RWPE2 (cell line): ENCODE measurements around the gene JOSD1.

Source experiments
- ATAC-seq: fragments of 200-7000 bp; cut with Tn5 transposase; 3 replicates; pipeline ENCODE4 v1.9.1; 2021; ENCODE audit warnings: low read depth
- DNase-seq: peaks from one replicate; pipeline ENCODE4 v3.0.0-alpha.2; 2020; ENCODE audit warnings: low spot score
- H3K27ac ChIP-seq: fragments of 450-650 bp; 2 replicates; pipeline ENCODE4 v1.5.1; 2017; ENCODE audit warnings: mild to moderate bottlenecking; ENCODE audit not compliant: poor library complexity, severe bottlenecking
- H3K27me3 ChIP-seq: fragments of 250-450 bp; sonication (Bioruptor Pico); 2 replicates; pipeline ENCODE4 v1.5.1; 2021; ENCODE audit warnings: mild to moderate bottlenecking, moderate library complexity; ENCODE audit not compliant: insufficient read depth, poor library complexity, severe bottlenecking
- H3K36me3 ChIP-seq: fragments of 250-450 bp; sonication (Bioruptor Pico); 2 replicates; pipeline ENCODE4 v1.5.1; 2020; ENCODE audit warnings: low read depth, mild to moderate bottlenecking, moderate library complexity
- H3K4me1 ChIP-seq: fragments of 250-450 bp; sonication (Bioruptor Pico); 2 replicates; pipeline ENCODE4 v1.5.1; 2021; ENCODE audit warnings: mild to moderate bottlenecking, moderate library complexity; ENCODE audit not compliant: insufficient read depth, poor library complexity, severe bottlenecking
- H3K4me3 ChIP-seq: fragments of 250-450 bp; sonication (Bioruptor Pico); 2 replicates; pipeline ENCODE4 v1.5.1; 2021; ENCODE audit warnings: mild to moderate bottlenecking, moderate library complexity; ENCODE audit not compliant: severe bottlenecking
- H3K9me3 ChIP-seq: fragments of 250-450 bp; sonication (Bioruptor Pico); 2 replicates; pipeline ENCODE4 v1.5.1; 2021; ENCODE audit warnings: mild to moderate bottlenecking, moderate library complexity; ENCODE audit not compliant: severe bottlenecking
- CTCF ChIP-seq: fragments of 450-650 bp; IDR thresholded peaks from one replicate; pipeline ENCODE4 v1.5.1; 2017; ENCODE audit warnings: mild to moderate bottlenecking, moderate library complexity; ENCODE audit not compliant: poor library complexity, severe bottlenecking

The JOSD1 gene

GRCh38 chr22:38684895-38685294 lies 15.8 kb downstream of the JOSD1 start:
- H3K4me3 ChIP-seq, result no peak overlapping the region
- H3K27me3 ChIP-seq, result no peaks in the 10 kb centered on the region
- H3K4me1 ChIP-seq, result peaks cover 7% of the 10 kb centered on the region
- H3K27ac ChIP-seq, result no peak overlapping the region
- no peak for ATAC-seq
- H3K9me3 ChIP-seq, result no peaks in the 10 kb centered on the region
- no peak for DNase-seq
- TF ChIP-seq CTCF, result no peak
- peaks cover 61% of the 10 kb centered on the region for H3K36me3 ChIP-seq

- peaks cover 7% of the 10 kb centered on the region for H3K4me1 ChIP-seq
- ATAC-seq (peak; percentile 98), DNase-seq (peak; percentile 86)
- peak; percentile 97 for TF ChIP-seq CTCF
- peak within 1 kb of the TSS; percentile 55 for H3K4me3 ChIP-seq
- H3K27ac ChIP-seq, result peak within 1 kb of the TSS; percentile 35
- no peaks in the 10 kb centered on the region for H3K27me3 ChIP-seq
- peaks cover 30% of the 10 kb centered on the region for H3K36me3 ChIP-seq
- no peaks in the 10 kb centered on the region for H3K9me3 ChIP-seq
These were observed 19.0 kb downstream of the JOSD1 start, which contains the start of gene TOMM22 for GRCh38 chr22:38681582-38682335. TOMM22 (plus strand) TSS chr22:38681957; CDS start chr22:38681979, 22 bp downstream.

- no peaks in the 10 kb centered on the region for H3K27me3 ChIP-seq
- no peak overlapping the region for H3K4me3 ChIP-seq
- H3K27ac ChIP-seq, result no peak overlapping the region
- H3K36me3 ChIP-seq, result peaks cover 18% of the 10 kb centered on the region
- no peaks in the 10 kb centered on the region for H3K9me3 ChIP-seq
- H3K4me1 ChIP-seq, result peaks cover 4% of the 10 kb centered on the region
- TF ChIP-seq CTCF, result no peak
- ATAC-seq (no peak), DNase-seq (no peak)
These were observed 24.9 kb downstream of the JOSD1 start for GRCh38 chr22:38675833-38676232.

- peaks cover 25% of the 10 kb centered on the region for H3K36me3 ChIP-seq
- H3K27ac ChIP-seq, result no peak overlapping the region
- no peaks in the 10 kb centered on the region for H3K27me3 ChIP-seq
- no peak for TF ChIP-seq CTCF
- DNase-seq (no peak), ATAC-seq (peak; percentile 38)
- no peaks in the 10 kb centered on the region for H3K4me1 ChIP-seq
- H3K4me3 ChIP-seq, result no peak overlapping the region
- no peaks in the 10 kb centered on the region for H3K9me3 ChIP-seq
These were observed 25.9 kb downstream of the JOSD1 start for GRCh38 chr22:38674888-38675287.
